Tibial nerve (tissue), 4 donors: ENCODE results near the gene DPM1. TPM values are rescaled to one million over a fixed set of nuclear protein-coding genes. Genes with fewer than 3 reads are reported as not detected.

Experiments used
- DNase-seq, 2 donors: peaks; one replicate each; pipeline ENCODE4 v3.0.0-alpha.2; 2019; ENCODE audit warnings: low spot score in 2 of 2
- H3K27ac ChIP-seq, 4 donors: fragments of 200-600 bp; sonication (generic) in 3 of 4; one replicate each; pipeline ENCODE4 v1.5.1; 2017 to 2019; ENCODE audit warnings: mild to moderate bottlenecking in 1 of 4
- H3K27me3 ChIP-seq, 2 donors: fragments of 200-600 bp; sonication (generic) in 1 of 2; one replicate each; pipeline versions ENCODE4 v1.5.1 to v1.6.0; 2017 to 2019
- H3K36me3 ChIP-seq, 3 donors: fragments of 200-600 bp; sonication (generic); one replicate each; pipeline ENCODE4 v1.5.1; 2018 to 2019
- H3K4me1 ChIP-seq, 4 donors: fragments of 200-600 bp; sonication (generic) in 3 of 4; one replicate each; pipeline ENCODE4 v1.5.1; 2017 to 2019
- H3K4me3 ChIP-seq, 4 donors: fragments of 200-600 bp; sonication (generic) in 3 of 4; one replicate each; pipeline ENCODE4 v1.5.1; 2017 to 2019; ENCODE audit warnings: mild to moderate bottlenecking in 1 of 4, moderate library complexity in 1 of 4
- H3K9me3 ChIP-seq, 4 donors: fragments of 200-600 bp; sonication (generic) in 3 of 4; one replicate each; pipeline ENCODE4 v1.5.1; 2017 to 2019
- CTCF ChIP-seq, 5 experiments: fragments of 200-600 bp in 3 of 5; fragments of 450-650 bp in 2 of 5; sonication (generic) in 3 of 5; IDR thresholded peaks; one replicate each; pipeline ENCODE4 v1.5.1; 2016 to 2019; ENCODE audit warnings: antibody characterized with exemption in 5 of 5, mild to moderate bottlenecking in 3 of 5, moderate library complexity in 2 of 5
- EP300 ChIP-seq, 2 donors: sonication (generic); formaldehyde crosslinking; IDR thresholded peaks; one replicate each; pipeline ENCODE4 v1.6.1; 2017; ENCODE audit warnings: antibody characterized with exemption in 2 of 2, mild to moderate bottlenecking in 1 of 2
- POLR2A ChIP-seq, 2 donors: fragments of 450-650 bp; IDR thresholded peaks; one replicate each; pipeline ENCODE4 v1.6.1; 2017; ENCODE audit warnings: antibody characterized with exemption in 2 of 2, mild to moderate bottlenecking in 2 of 2, moderate library complexity in 2 of 2
- WGBS, 2 donors: methylation state at CpG; one replicate each; pipeline ENCODE4 v1.1.5; 2018; 5-methylcytosine and 5-hydroxymethylcytosine counted together
- total RNA-seq, 4 donors: library from RNA; depleted of rRNA; stranded (reverse); fragments of >200 nt; gene quantifications; one replicate each; pipeline ENCODE4 v1.1.0, GENCODE V29; 2016

Gene DPM1
- total RNA-seq, 4 donors from 2014 or later = 29.4 to 54.2 (median 42.7) TPM

- Histone ChIP-seq H3K9me3 (no peaks in the 10 kb centered on the region), H3K27me3 (no peaks in the 10 kb centered on the region), H3K27ac (no peak overlapping the region), H3K36me3 (peaks cover 0 to 12% (median 0%) of the 10 kb centered on the region in 3 donors), H3K4me3 (no peak overlapping the region), H3K4me1 (peaks cover 0 to 92% (median 45%) of the 10 kb centered on the region in 4 donors)
- DNase-seq = no peak
- 49 to 56% methylated on average over 2 of the region's 2 CpGs for WGBS, 2 donors
- TF ChIP-seq CTCF (IDR thresholded peaks at IDR 0.05) (no peak), EP300 (IDR thresholded peaks at IDR 0.05) (no peak), POLR2A (IDR thresholded peaks at IDR 0.05) (no peak)
Measured at GRCh38 chr20:50924261-50924920, 33.9 kb downstream of the DPM1 start.

GRCh38 chr20:50921803-50922501, 36.4 kb downstream of the DPM1 start:
- WGBS, 2 donors = 59 to 63% methylated on average over 8 of the region's 8 CpGs
- DNase-seq = no peak
- Histone ChIP-seq H3K9me3 (no peaks in the 10 kb centered on the region), H3K4me1 (peaks cover 0 to 93% (median 39%) of the 10 kb centered on the region in 4 donors), H3K27ac (peak overlapping the region in 1 of 4 donors; percentile 14), H3K27me3 (no peaks in the 10 kb centered on the region), H3K36me3 (peaks cover 0 to 7% (median 0%) of the 10 kb centered on the region in 3 donors), H3K4me3 (no peak overlapping the region)
- TF ChIP-seq EP300 (IDR thresholded peaks at IDR 0.05) (no peak), CTCF (IDR thresholded peaks at IDR 0.05) (no peak), POLR2A (IDR thresholded peaks at IDR 0.05) (no peak)

- Histone ChIP-seq H3K9me3 (no peaks in the 10 kb centered on the region), H3K4me1 (peaks cover 3 to 93% (median 42%) of the 10 kb centered on the region in 4 donors), H3K36me3 (peaks cover 0 to 7% (median 0%) of the 10 kb centered on the region in 3 donors), H3K4me3 (no peak overlapping the region), H3K27ac (no peak overlapping the region), H3K27me3 (no peaks in the 10 kb centered on the region)
- TF ChIP-seq POLR2A (IDR thresholded peaks at IDR 0.05) (no peak), EP300 (IDR thresholded peaks at IDR 0.05) (no peak), CTCF (IDR thresholded peaks at IDR 0.05) (no peak)
- no peak for DNase-seq
Measured at GRCh38 chr20:50920997-50921396, 37.3 kb downstream of the DPM1 start.

GRCh38 chr20:50919567-50919966, 38.8 kb downstream of the DPM1 start:
- no peaks in the 10 kb centered on the region for H3K9me3 ChIP-seq
- H3K36me3 ChIP-seq = peaks cover 0 to 7% (median 0%) of the 10 kb centered on the region in 3 donors
- peaks cover 5 to 93% (median 42%) of the 10 kb centered on the region in 4 donors for H3K4me1 ChIP-seq
- DNase-seq = peak in 1 of 2 donors; percentile 27
- H3K27ac ChIP-seq = no peak overlapping the region
- H3K27me3 ChIP-seq = no peaks in the 10 kb centered on the region
- no peak for TF ChIP-seq POLR2A (IDR thresholded peaks at IDR 0.05)
- TF ChIP-seq EP300 (IDR thresholded peaks at IDR 0.05) = no peak
- no peak for TF ChIP-seq CTCF (IDR thresholded peaks at IDR 0.05)
- WGBS, 2 donors = 80 to 84% methylated on average over 6 of the region's 6 CpGs
- no peak overlapping the region for H3K4me3 ChIP-seq

- H3K9me3 ChIP-seq = no peaks in the 10 kb centered on the region
Measured at GRCh38 chr20:50918403-50918802, 39.9 kb downstream of the DPM1 start.

More at GRCh38 chr20:50918403-50918802, 39.9 kb downstream of the DPM1 start:
- Histone ChIP-seq H3K36me3 (peaks cover 0 to 3% (median 0%) of the 10 kb centered on the region in 3 donors), H3K27me3 (no peaks in the 10 kb centered on the region), H3K4me1 (peaks cover 5 to 93% (median 46%) of the 10 kb centered on the region in 4 donors), H3K27ac (no peak overlapping the region), H3K4me3 (no peak overlapping the region)
- no peak for DNase-seq
- TF ChIP-seq CTCF (IDR thresholded peaks at IDR 0.05) (no peak), POLR2A (IDR thresholded peaks at IDR 0.05) (no peak), EP300 (IDR thresholded peaks at IDR 0.05) (no peak)
- WGBS, 2 donors = 46 to 54% methylated on average over 3 of the region's 3 CpGs
